Neural progenitor cell (in vitro differentiated cells): ENCODE results near the gene ADAM23.

Experiments used
- CTCF ChIP-seq: fragments of 200-600 bp; sonication (generic); IDR thresholded peaks from 2 replicates; pipeline ENCODE4 v1.5.1; 2017; ENCODE audit warnings: antibody characterized with exemption, mild to moderate bottlenecking
- EZH2 ChIP-seq: fragments of 200-600 bp; sonication (generic); IDR thresholded peaks from 2 replicates; pipeline ENCODE4 v1.6.1; 2017; ENCODE audit warnings: antibody characterized with exemption, mild to moderate bottlenecking, moderate library complexity
- EZH2phosphoT487 ChIP-seq: fragments of 200-600 bp; sonication (generic); IDR thresholded peaks from 2 replicates; pipeline ENCODE4 v1.6.1; 2017; ENCODE audit warnings: antibody characterized with exemption

GRCh38 chr2:206584323-206585116, 141.2 kb downstream of the ADAM23 start:
- TF ChIP-seq CTCF (no peak), EZH2phosphoT487 (no peak), EZH2 (no peak)
